BE2C (cell line): ENCODE data around the gene CAPN15.

Experiments
- DNase-seq: peaks from one replicate; pipeline ENCODE4 v3.0.0-alpha.2; 2020
- H3K27me3 ChIP-seq: fragments of 250-450 bp; sonication (Bioruptor Pico); 2 replicates; pipeline ENCODE4 v1.5.1; 2020; ENCODE audit warnings: mild to moderate bottlenecking
- H3K36me3 ChIP-seq: fragments of 250-450 bp; sonication (Bioruptor Pico); 2 replicates; pipeline ENCODE4 v1.5.1; 2020; ENCODE audit warnings: mild to moderate bottlenecking
- H3K4me1 ChIP-seq: fragments of 250-450 bp; sonication (Bioruptor Pico); 2 replicates; pipeline ENCODE4 v1.5.1; 2020
- H3K4me3 ChIP-seq: 2 replicates; pipeline ENCODE4 v1.5.1; 2011; ENCODE audit warnings: low read depth, low read length
- H3K9me3 ChIP-seq: fragments of 250-450 bp; sonication (Bioruptor Pico); 2 replicates; pipeline ENCODE4 v1.5.1; 2020
- CTCF ChIP-seq: IDR thresholded peaks from 2 replicates; pipeline ENCODE4 v1.5.1; 2012; ENCODE audit warnings: mild to moderate bottlenecking, low read depth, low read length

Gene CAPN15

GRCh38 chr16:559021-559380 lies 31.5 kb downstream of the CAPN15 start:
- H3K36me3 ChIP-seq: peaks cover 7% of the 10 kb centered on the region; the same call in 1 of the 2 replicates

DNA sequence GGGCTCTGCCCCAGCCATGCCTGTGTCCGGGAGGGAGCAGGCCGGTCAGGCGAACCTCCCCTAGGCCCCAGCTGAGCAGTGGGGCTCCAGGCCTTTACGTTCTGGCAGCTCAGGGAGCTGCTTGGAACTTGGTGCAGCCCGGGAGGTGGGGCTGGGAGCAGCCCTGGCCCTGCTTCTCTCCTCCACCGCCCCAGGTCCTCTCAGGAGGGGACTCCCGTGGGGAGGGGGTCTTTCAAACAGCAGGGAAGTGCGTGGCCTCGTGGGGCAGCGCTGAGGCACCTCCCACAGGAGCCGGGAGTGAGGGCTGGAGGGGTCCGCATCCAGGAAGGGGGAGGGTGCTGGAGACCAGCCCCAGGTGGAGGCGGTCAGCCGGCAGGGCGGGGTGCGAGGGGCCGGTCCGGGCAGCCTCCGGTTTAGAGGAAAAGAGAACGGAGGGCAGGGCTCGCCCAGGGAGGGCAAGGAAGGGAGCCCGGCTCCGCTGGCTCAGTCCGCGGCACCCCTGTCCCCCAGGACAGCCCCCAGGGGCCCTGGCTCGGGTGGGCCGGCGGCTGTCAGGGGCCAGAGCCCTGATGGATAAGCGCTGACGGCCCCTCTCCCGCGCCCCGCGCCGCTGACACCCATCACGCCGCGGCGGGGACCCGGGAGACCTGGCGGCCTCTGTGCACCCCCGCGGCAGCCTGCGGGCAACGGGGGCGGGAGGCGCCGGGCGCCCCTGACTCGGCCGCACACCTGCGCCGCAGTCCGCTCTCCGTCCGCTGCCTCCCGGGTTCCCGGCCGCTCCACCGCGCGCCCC lies 32.1 kb downstream of the CAPN15 start:
- peaks cover 25% of the 10 kb centered on the region for H3K27me3 ChIP-seq
- H3K4me3 ChIP-seq: no peak overlapping the region
- no peaks in the 10 kb centered on the region for H3K9me3 ChIP-seq
- no peak for TF ChIP-seq CTCF
- peaks cover 16% of the 10 kb centered on the region for H3K4me1 ChIP-seq
- DNase-seq: no peak
- peaks cover under 1% of the 10 kb centered on the region; the same call in 1 of the 2 replicates for H3K36me3 ChIP-seq

More at GRCh38 chr16:559021-559380, 31.5 kb downstream of the CAPN15 start:
- Histone ChIP-seq H3K4me1 (peaks cover 16% of the 10 kb centered on the region), H3K4me3 (no peak overlapping the region), H3K27me3 (peaks cover 25% of the 10 kb centered on the region), H3K9me3 (no peaks in the 10 kb centered on the region)
- no peak for TF ChIP-seq CTCF
- no peak for DNase-seq

DNA sequence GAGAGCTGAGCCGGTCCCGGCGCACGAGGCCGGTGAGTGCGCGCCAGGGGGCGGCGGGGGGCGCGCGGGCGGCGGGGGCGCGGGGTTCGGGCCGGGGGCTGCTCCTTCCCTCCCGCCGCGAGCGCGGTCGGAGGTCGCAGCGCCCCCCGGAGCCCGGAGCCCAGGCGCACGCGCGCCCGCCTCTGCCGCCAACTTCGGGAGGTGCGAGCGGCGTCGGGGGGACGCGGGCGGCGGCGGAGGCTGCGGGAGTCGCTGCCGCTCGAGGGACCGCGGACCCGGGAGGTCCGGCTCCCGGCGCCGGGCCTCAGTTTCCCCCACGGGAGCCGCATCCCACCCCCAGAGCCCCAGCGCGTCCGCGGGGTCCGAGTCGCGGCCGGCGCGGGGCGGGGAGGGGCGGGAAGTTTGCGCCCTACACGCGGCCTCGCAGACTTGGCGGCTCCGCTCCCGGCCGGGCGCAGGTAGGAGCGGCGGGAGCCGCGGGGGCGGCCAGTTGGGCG lies 32.7 kb downstream of the CAPN15 start, which contains the start of gene PRR35:
PRR35 (plus strand) TSS at position 191 of the 497 bp plus-strand sequence. CDS start 2,901 bp downstream, outside the sequence.
- no peak for TF ChIP-seq CTCF
- Histone ChIP-seq H3K36me3 (no peaks in the 10 kb centered on the region), H3K4me1 (peaks cover 16% of the 10 kb centered on the region), H3K9me3 (no peaks in the 10 kb centered on the region), H3K27me3 (peaks cover 25% of the 10 kb centered on the region), H3K4me3 (no peak within 1 kb of the TSS)
- DNase-seq: no peak

- TF ChIP-seq CTCF: no peak
- Histone ChIP-seq H3K4me1 (peaks cover 14% of the 10 kb centered on the region), H3K36me3 (no peaks in the 10 kb centered on the region), H3K27me3 (peaks cover 25% of the 10 kb centered on the region), H3K4me3 (no peak overlapping the region), H3K9me3 (no peaks in the 10 kb centered on the region)
- DNase-seq: no peak
These were observed 33.3 kb downstream of the CAPN15 start for GRCh38 chr16:560701-561412.

DNA sequence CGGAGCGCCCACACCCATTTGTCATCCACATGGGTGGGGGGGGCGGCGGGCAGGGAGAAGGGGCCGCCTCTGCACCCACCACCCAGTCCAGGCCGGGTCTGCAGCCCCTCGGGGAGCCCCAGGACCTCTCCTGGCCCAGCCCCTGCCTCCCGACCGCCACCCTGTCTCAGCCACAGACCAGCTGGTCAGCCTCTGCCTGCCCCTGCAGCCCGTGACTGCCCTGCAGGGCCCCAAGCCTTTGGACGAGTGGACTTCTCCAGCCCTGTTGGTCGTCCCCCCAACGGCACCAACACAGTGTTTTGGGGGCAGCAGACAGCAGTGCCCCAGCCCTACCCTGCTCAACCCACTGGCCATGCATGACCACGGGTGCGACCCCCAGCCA lies 33.9 kb downstream of the CAPN15 start:
- no peaks in the 10 kb centered on the region for H3K36me3 ChIP-seq
- H3K9me3 ChIP-seq: no peaks in the 10 kb centered on the region
- no peak for TF ChIP-seq CTCF
- H3K4me1 ChIP-seq: peaks cover 13% of the 10 kb centered on the region
- H3K4me3 ChIP-seq: no peak overlapping the region
- DNase-seq: no peak
- peaks cover 25% of the 10 kb centered on the region for H3K27me3 ChIP-seq
